SK-N-SH (cell line): ENCODE results near the gene MYO18B. TPM values are rescaled to one million over a fixed set of nuclear protein-coding genes. Genes with fewer than 3 reads are reported as not detected.

Source experiments
- CTCF ChIA-PET: fragments of 300-600, 350-600 bp; formaldehyde crosslinking; extraction: SDS; loops from one replicate; lab custom pipeline; 2021; lab: Yijun Ruan, JAX
- POLR2A ChIA-PET: fragments of 350-600 bp; sonication (Branson Sonifier 250); formaldehyde crosslinking; extraction: SDS; loops from one replicate; lab custom pipeline; 2020; ENCODE audit warnings: antibody characterized with exemption, inconsistent platforms; lab: Yijun Ruan, JAX
- DNase-seq: peaks from one replicate; pipeline ENCODE4 v3.0.0; 2012
- H2AFZ ChIP-seq: fragments of 200-600 bp; sonication (generic); 2 replicates; pipeline ENCODE4 v1.8.1; 2016; ENCODE audit warnings: antibody characterized with exemption, mild to moderate bottlenecking, low read depth
- H3F3A ChIP-seq: fragments of 200-600 bp; sonication (generic); replicated peaks from 2 replicates; pipeline ENCODE3; 2016; ENCODE audit warnings: antibody characterized with exemption, mild to moderate bottlenecking; ENCODE audit not compliant: insufficient read depth
- H3K27ac ChIP-seq, 2 experiments: fragments of 200-500 bp in 1 of 2; fragments of 200-600 bp in 1 of 2; sonication (Bioruptor generic) in 1 of 2; sonication (generic), shearing (Covaris generic) in 1 of 2; 2 replicates each; pipeline versions ENCODE4 v1.5.1 to v1.6.1; 2014 to 2016; ENCODE audit warnings: low read depth in 2 of 2, inconsistent platforms in 1 of 2, low read length in 1 of 2, mild to moderate bottlenecking in 1 of 2, mixed read lengths in 1 of 2
- H3K27me3 ChIP-seq: fragments of 200-600 bp; sonication (generic), shearing (Covaris generic); 2 replicates; pipeline ENCODE4 v1.6.1; 2016; ENCODE audit warnings: mixed run types; ENCODE audit not compliant: insufficient read depth
- H3K36me3 ChIP-seq, 2 experiments: fragments of 200-500 bp in 1 of 2; fragments of 200-600 bp in 1 of 2; sonication (Bioruptor generic) in 1 of 2; sonication (generic) in 1 of 2; replicated peaks in 1 of 2; 2 replicates each; pipeline versions ENCODE3 to v1.5.1; 2014 to 2016; ENCODE audit warnings: low read length in 1 of 2, mild to moderate bottlenecking in 1 of 2; ENCODE audit not compliant: insufficient read depth in 2 of 2, control insufficient read depth in 1 of 2
- H3K4me1 ChIP-seq, 2 experiments: fragments of 200-500 bp in 1 of 2; fragments of 200-600 bp in 1 of 2; sonication (Bioruptor generic) in 1 of 2; sonication (generic), shearing (Covaris generic) in 1 of 2; 2 replicates each; pipeline versions ENCODE4 v1.5.1 to v1.6.1; 2014 to 2016; ENCODE audit warnings: low read depth in 1 of 2, low read length in 1 of 2, mixed run types in 1 of 2; ENCODE audit not compliant: insufficient read depth in 2 of 2, control insufficient read depth in 1 of 2
- H3K4me2 ChIP-seq: fragments of 200-600 bp; sonication (generic), shearing (Covaris generic); 2 replicates; pipeline ENCODE4 v1.6.1; 2017; ENCODE audit warnings: mixed run types
- H3K4me3 ChIP-seq, 2 experiments: fragments of 200-500 bp in 1 of 2; fragments of 200-600 bp in 1 of 2; sonication (Bioruptor generic) in 1 of 2; sonication (generic), shearing (Covaris generic) in 1 of 2; 2 replicates each; pipeline versions ENCODE4 v1.5.1 to v1.8.1; 2014 to 2016; ENCODE audit warnings: low read depth in 2 of 2, inconsistent platforms in 1 of 2, low read length in 1 of 2, mild to moderate bottlenecking in 1 of 2, mixed read lengths in 1 of 2, moderate library complexity in 1 of 2
- H3K79me2 ChIP-seq: fragments of 200-600 bp; sonication (generic); 2 replicates; pipeline ENCODE4 v1.8.1; 2017; ENCODE audit warnings: mild to moderate bottlenecking; ENCODE audit not compliant: insufficient read depth
- H3K9ac ChIP-seq: fragments of 200-600 bp; sonication (generic); 2 replicates; pipeline ENCODE4 v1.6.1; 2017; ENCODE audit warnings: mixed run types
- H3K9me2 ChIP-seq: fragments of 200-600 bp; sonication (generic); 2 replicates; pipeline ENCODE4 v1.6.1; 2017; ENCODE audit warnings: mixed run types
- H3K9me3 ChIP-seq: fragments of 200-600 bp; sonication (generic); 2 replicates; pipeline ENCODE4 v1.6.1; 2017; ENCODE audit warnings: mixed run types, mild to moderate bottlenecking, moderate library complexity
- H4K20me1 ChIP-seq: fragments of 200-600 bp; sonication (generic); 2 replicates; pipeline ENCODE4 v1.6.1; 2017; ENCODE audit warnings: mild to moderate bottlenecking, mixed run types; ENCODE audit not compliant: insufficient read depth
- CHD2 ChIP-seq: fragments of 150-350 bp; IDR thresholded peaks from 2 replicates; pipeline ENCODE4 v1.6.1; 2018; ENCODE audit warnings: low read length; ENCODE audit not compliant: partially characterized antibody
- EP300 ChIP-seq, 2 experiments: IDR thresholded peaks; 2 replicates each; pipeline versions ENCODE4 v1.4.0 to v1.6.1; 2012; ENCODE audit warnings: borderline replicate concordance in 1 of 2, low read depth in 1 of 2, low read length in 1 of 2
- EZH2phosphoT487 ChIP-seq: fragments of 200-600 bp; sonication (generic); IDR thresholded peaks from 2 replicates; pipeline ENCODE4 v1.6.1; 2017; ENCODE audit warnings: low read depth, mixed run types, mild to moderate bottlenecking, antibody characterized with exemption, moderate library complexity, borderline replicate concordance
- FOXJ3 ChIP-seq: sonication (generic); formaldehyde crosslinking; IDR thresholded peaks from 2 replicates; pipeline ENCODE4 v1.5.1; 2020; ENCODE audit warnings: mild to moderate bottlenecking, missing genetic modification reagents
- FOXM1 ChIP-seq: IDR thresholded peaks from 2 replicates; pipeline ENCODE4 v1.4.0; 2012; ENCODE audit warnings: low read depth, mild to moderate bottlenecking
- IRF3 ChIP-seq: fragments of 150-350 bp; IDR thresholded peaks from 2 replicates; pipeline ENCODE4 v1.6.1; 2016; ENCODE audit warnings: mild to moderate bottlenecking, low read depth, low read length
- JUND ChIP-seq: IDR thresholded peaks from 2 replicates; pipeline ENCODE4 v1.4.0; 2012
- POLR2AphosphoS5 ChIP-seq: IDR thresholded peaks from 2 replicates; pipeline ENCODE4 v1.6.1; 2012; ENCODE audit warnings: low read depth, low read length
- RCOR1 ChIP-seq: fragments of 150-350 bp; IDR thresholded peaks from 2 replicates; pipeline ENCODE4 v1.6.1; 2017; ENCODE audit warnings: antibody characterized with exemption, low read length
- RXRA ChIP-seq: IDR thresholded peaks from 2 replicates; pipeline ENCODE4 v1.4.0; 2012; ENCODE audit warnings: low read depth, mild to moderate bottlenecking, borderline replicate concordance
- SMC3 ChIP-seq: IDR thresholded peaks from 2 replicates; pipeline ENCODE4 v1.6.1; 2012; ENCODE audit warnings: low read depth, low read length, improper control_type of control experiment
- TAF1 ChIP-seq: IDR thresholded peaks from 2 replicates; pipeline ENCODE4 v1.6.1; 2012; ENCODE audit warnings: low read depth, mild to moderate bottlenecking, low read length, moderate library complexity, borderline replicate concordance
- TCF12 ChIP-seq: IDR thresholded peaks from 2 replicates; pipeline ENCODE4 v1.4.0; 2012
- TEAD4 ChIP-seq: IDR thresholded peaks from 2 replicates; pipeline ENCODE4 v1.4.0; 2012; ENCODE audit warnings: mild to moderate bottlenecking, borderline replicate concordance; ENCODE audit not compliant: insufficient read depth
- USF1 ChIP-seq: IDR thresholded peaks from 2 replicates; pipeline ENCODE4 v1.4.0; 2012; ENCODE audit warnings: low read depth, borderline replicate concordance
- USF2 ChIP-seq: fragments of 150-350 bp; IDR thresholded peaks from 2 replicates; pipeline ENCODE4 v1.6.1; 2017; ENCODE audit warnings: antibody characterized with exemption, low read length, low read depth, borderline replicate concordance
- YY1 ChIP-seq: IDR thresholded peaks from 2 replicates; pipeline ENCODE4 v1.4.0; 2012; ENCODE audit warnings: low read depth, mild to moderate bottlenecking
- ZBTB33 ChIP-seq: IDR thresholded peaks from 2 replicates; pipeline ENCODE4 v1.4.0; 2012; ENCODE audit warnings: low read depth, borderline replicate concordance
- WGBS: methylation state at CpG from one replicate; pipeline ENCODE4 v1.1.6; 2017; ENCODE audit warnings: low lambda C conversion rate; 5-methylcytosine and 5-hydroxymethylcytosine counted together
- polyA plus RNA-seq, 3 experiments: library from polyadenylated mRNA; depleted of rRNA; stranded (reverse); fragments of >200 nt; gene quantifications; 2 replicates each; pipeline ENCODE4 v1.2.3, GENCODE V29; 2012

MYO18B gene
- polyA plus RNA-seq, 1 of the 3 experiments (the other 2 are of a cell fraction): 0.05 TPM

GRCh38 chr22:26038365-26038764, 296.4 kb downstream of the MYO18B start:
- ChIA-PET POLR2A (no interaction called here), CTCF (no interaction called here)
- Histone ChIP-seq H3K4me2 (no peak overlapping the region), H3F3A (no peaks in the 10 kb centered on the region), H3K27ac (no peak overlapping the region), H3K9me2 (no peaks in the 10 kb centered on the region), H3K27me3 (no peaks in the 10 kb centered on the region), H4K20me1 (no peaks in the 10 kb centered on the region), H3K4me3 (no peak overlapping the region), H3K36me3 (no peaks in the 10 kb centered on the region), H3K9me3 (no peaks in the 10 kb centered on the region; the same call in 1 of the 2 replicates), H3K9ac (no peak overlapping the region), H2AFZ (no peak overlapping the region), H3K4me1 (no peaks in the 10 kb centered on the region), H3K79me2 (no peaks in the 10 kb centered on the region)
- WGBS: 5% methylated on average over 4 of the region's 4 CpGs
- TF ChIP-seq YY1 (no peak), RCOR1 (no peak), FOXM1 (no peak), SMC3 (no peak), ZBTB33 (no peak), POLR2AphosphoS5 (no peak), TCF12 (no peak), FOXJ3 (CRISPR knock-in tag) (no peak), USF1 (no peak), EZH2phosphoT487 (no peak), JUND (no peak), TAF1 (no peak), USF2 (no peak), EP300 (IDR thresholded peaks at IDR 0.05; ENCODE audit: borderline replicate concordance in 1 of 2, low read depth in 1 of 2, low read length in 1 of 2) (no peak), IRF3 (no peak), TEAD4 (no peak), CHD2 (no peak), RXRA (no peak)
- no peak for DNase-seq
